Adipose tissue (tissue), 3 donors: Measurements from ENCODE around the gene CPA5. TPM values are rescaled to one million over a fixed set of nuclear protein-coding genes. Genes with fewer than 3 reads are reported as not detected.

Experiments
- H3K27ac ChIP-seq: one replicate; pipeline ENCODE4 v1.5.1; 2013; ENCODE audit warnings: low read depth, low read length
- WGBS, 3 donors: extraction: QIAGEN DNeasy Blood & Tissue Kit; methylation state at CpG; one replicate each; pipeline ENCODE4 v1.1.7; 2013; 5-methylcytosine and 5-hydroxymethylcytosine counted together
- polyA plus RNA-seq, 3 donors: library from polyadenylated mRNA; stranded (reverse); fragments of 200-250 nt; gene quantifications; one replicate each; pipeline ENCODE4 v1.2.3, GENCODE V29; 2013
- donor health status: healthy with polysubstance abuse.
- donor health status: Bipolar disorder and iron deficiency.
- donor health status: healthy.

CPA5 gene
- polyA plus RNA-seq, 3 donors = 0.04 to 0.20 TPM; not detected in 1

- H3K27ac ChIP-seq = no peak overlapping the region
- 86 to 91% (median 87%) methylated on average over 2 of the region's 2 CpGs for WGBS, 3 donors
Measured at GRCh38 chr7:130405003-130405402, 60.4 kb downstream of the CPA5 start.

- no peak overlapping the region for H3K27ac ChIP-seq
- 68 to 74% (median 70%) methylated on average over 3 of the region's 3 CpGs for WGBS, 3 donors
Measured at GRCh38 chr7:130409067-130409711, 64.6 kb downstream of the CPA5 start.

GRCh38 chr7:130409712-130410072 is 65.1 kb downstream of the CPA5 start:
- 73 to 97% (median 79%) methylated on average over 4 of the region's 4 CpGs for WGBS, 3 donors
- no peak overlapping the region for H3K27ac ChIP-seq

DNA sequence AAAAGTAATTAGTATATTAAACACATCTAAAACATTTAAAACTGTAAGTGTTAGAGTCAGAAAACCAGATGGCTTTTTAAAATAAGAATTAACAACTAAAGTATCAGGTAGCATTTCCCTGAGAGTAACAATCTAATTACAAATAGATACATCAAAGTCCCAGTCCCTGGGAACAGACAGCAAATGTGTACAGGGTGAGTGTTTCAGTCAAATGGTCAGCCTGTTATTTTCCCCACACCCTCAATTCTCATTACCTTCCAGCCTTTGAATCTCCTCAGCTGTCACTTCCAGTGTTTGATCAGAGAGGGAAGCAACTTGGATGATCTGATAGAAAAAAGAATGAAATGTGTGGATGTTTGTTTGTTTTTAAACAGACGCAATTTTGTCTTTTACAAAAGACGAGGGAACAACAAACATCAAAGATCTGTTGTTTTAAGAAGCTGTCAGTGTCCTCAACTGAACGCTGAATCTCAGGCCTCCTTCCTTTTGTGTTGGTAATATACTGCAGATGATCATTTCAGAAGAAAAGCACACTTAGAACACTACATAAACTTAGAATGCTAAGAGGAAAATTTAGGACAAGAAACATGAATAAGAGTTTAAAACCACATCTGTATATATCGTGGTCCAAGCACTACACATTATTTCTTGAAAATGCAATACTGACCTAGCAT is 66.4 kb downstream of the CPA5 start:
- no peak overlapping the region for H3K27ac ChIP-seq
- 74 to 80% (median 77%) methylated on average over 4 of the region's 4 CpGs for WGBS, 3 donors

GRCh38 chr7:130413201-130413600 is 68.6 kb downstream of the CPA5 start:
- no peak overlapping the region for H3K27ac ChIP-seq
- 96 to 99% (median 98%) methylated on average over 4 of the region's 4 CpGs for WGBS, 3 donors

DNA sequence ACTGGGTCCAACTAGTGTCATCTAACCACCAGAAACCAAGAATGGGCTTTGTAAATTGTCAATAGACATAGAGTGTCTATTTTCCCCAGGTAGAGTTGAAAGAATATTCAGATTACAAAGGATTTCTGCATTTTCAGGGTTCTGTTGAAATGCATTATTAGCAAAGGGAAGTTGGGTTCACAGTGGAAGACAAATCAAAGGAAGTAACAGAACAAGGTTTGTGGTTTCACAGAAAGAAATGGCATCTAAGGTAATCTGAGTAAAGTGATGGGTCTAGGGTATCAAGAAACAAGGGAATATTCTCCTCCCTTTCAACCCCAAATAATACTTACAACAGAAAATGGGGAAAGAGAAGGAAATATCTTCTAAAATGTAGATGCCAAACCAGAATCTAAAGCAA is 70.4 kb downstream of the CPA5 start:
- H3K27ac ChIP-seq = no peak overlapping the region

GRCh38 chr7:130417213-130417612 is 72.6 kb downstream of the CPA5 start:
- H3K27ac ChIP-seq = no peak overlapping the region

GRCh38 chr7:130418306-130418705 is 73.7 kb downstream of the CPA5 start:
- H3K27ac ChIP-seq = no peak overlapping the region
- 94 to 97% (median 97%) methylated on average over 7 of the region's 7 CpGs for WGBS, 3 donors

More at GRCh38 chr7:130417213-130417612, 72.6 kb downstream of the CPA5 start:
- WGBS, 3 donors = 42 to 69% (median 54%) methylated on average over 5 of the region's 5 CpGs

Other genes with a start within 250 kb of the CPA5 start
- gene TMEM209, start 139.4 kb upstream of the CPA5 start, polyA plus RNA-seq = 1 to 10 TPM; 3.9 to 7.6 (median 6.0) TPM
- under 1 TPM in 1 of 3 donors, not detected in 2; 0.24 TPM for gene SSMEM1, start 137.0 kb upstream of the CPA5 start, polyA plus RNA-seq
- 1,000 to 10,000 TPM in 1 of 3 donors, 10 to 100 TPM in 1, 1 to 10 TPM in 1; 4.2 to 4,704 (median 14.6) TPM for gene CPA2, start 78.0 kb upstream of the CPA5 start, polyA plus RNA-seq
- gene CPA4, start 51.7 kb upstream of the CPA5 start, polyA plus RNA-seq = 1 to 10 TPM in 1 of 3 donors, under 1 TPM in 2; 0.67 to 5.9 (median 0.98) TPM
- gene CPA1, start 35.7 kb downstream of the CPA5 start, polyA plus RNA-seq = over 10,000 TPM in 1 of 3 donors, 10 to 100 TPM in 1, 1 to 10 TPM in 1; 5.3 to 12,264 (median 18.3) TPM
- 1 to 10 TPM; 4.0 to 6.2 (median 5.6) TPM for gene CEP41, start 96.2 kb downstream of the CPA5 start, polyA plus RNA-seq
- gene MEST, start 147.3 kb downstream of the CPA5 start, polyA plus RNA-seq = 100 to 1,000 TPM in 2 of 3 donors, 10 to 100 TPM in 1; 28.5 to 410 (median 177) TPM